ENCODE results near the gene AKIRIN1.
"Not testable (repeated sequence)": the region's sequence is repeated elsewhere in the genome, so short reads cannot be mapped to it uniquely, and the experiment has no call there.

The AKIRIN1 gene

GRCh38 chr1:38958967-38959366 is 32.1 kb upstream of the AKIRIN1 start:
- DNase-seq (ENCODE audit: low read depth): peak; percentile 81
- H3K4me3 ChIP-seq (ENCODE audit: low read depth, low read length): no peak overlapping the region
- no peak for TF ChIP-seq CTCF (conservative IDR thresholded peaks at IDR 0.05; ENCODE audit: low read depth, low read length)

- no peak for TF ChIP-seq CTCF (conservative IDR thresholded peaks at IDR 0.05; ENCODE audit: low read depth, low read length)
- peak; percentile 63 for DNase-seq (ENCODE audit: low read depth)
- no peak overlapping the region for H3K4me3 ChIP-seq (ENCODE audit: low read depth, low read length)
These were observed 29.0 kb upstream of the AKIRIN1 start for GRCh38 chr1:38962113-38962512.

- TF ChIP-seq CTCF (conservative IDR thresholded peaks at IDR 0.05; ENCODE audit: low read depth, low read length): no peak
- DNase-seq (ENCODE audit: low read depth): no peak
- H3K4me3 ChIP-seq (ENCODE audit: low read depth, low read length): no peak overlapping the region
These were observed 28.5 kb upstream of the AKIRIN1 start for GRCh38 chr1:38962560-38962959.

GRCh38 chr1:38964140-38964548 is 26.9 kb upstream of the AKIRIN1 start:
- no peak for DNase-seq (ENCODE audit: low read depth)
- TF ChIP-seq CTCF (conservative IDR thresholded peaks at IDR 0.05; ENCODE audit: low read depth, low read length): no peak
- H3K4me3 ChIP-seq (ENCODE audit: low read depth, low read length): no peak overlapping the region

GRCh38 chr1:38973145-38973544 is 17.9 kb upstream of the AKIRIN1 start:
- H3K4me3 ChIP-seq (ENCODE audit: low read depth, low read length); DNase-seq (ENCODE audit: low read depth): not testable (repeated sequence)

- no peak overlapping the region for H3K4me3 ChIP-seq (ENCODE audit: low read depth, low read length)
- TF ChIP-seq CTCF (conservative IDR thresholded peaks at IDR 0.05; ENCODE audit: low read depth, low read length): no peak
- no peak for DNase-seq (ENCODE audit: low read depth)
These were observed 17.2 kb upstream of the AKIRIN1 start for GRCh38 chr1:38973659-38974437.

GRCh38 chr1:38977399-38978244 is 13.5 kb upstream of the AKIRIN1 start:
- DNase-seq (ENCODE audit: low read depth): not testable (repeated sequence)

GRCh38 chr1:38978245-38978542 is 12.9 kb upstream of the AKIRIN1 start:
- H3K4me3 ChIP-seq (ENCODE audit: low read depth, low read length); DNase-seq (ENCODE audit: low read depth): not testable (repeated sequence)

More at GRCh38 chr1:38977399-38978244, 13.5 kb upstream of the AKIRIN1 start:
- not testable (repeated sequence) for H3K4me3 ChIP-seq (ENCODE audit: low read depth, low read length)

- not testable (repeated sequence) for H3K4me3 ChIP-seq (ENCODE audit: low read depth, low read length); DNase-seq (ENCODE audit: low read depth)
These were observed 11.7 kb upstream of the AKIRIN1 start for GRCh38 chr1:38979380-38979779.
